Epithelial cell of umbilical artery (primary cell): ENCODE data around the gene WWTR1. TPM values are rescaled to one million over a fixed set of nuclear protein-coding genes. Genes with fewer than 3 reads are reported as not detected.

Experiments
- total RNA-seq: library from RNA; depleted of rRNA; stranded (reverse); fragments of >200 nt; gene quantifications from 2 replicates; pipeline ENCODE4 v1.2.3, GENCODE V29; 2014

Gene WWTR1
- 138 and 147 TPM in 2 replicates for total RNA-seq

GRCh38 chr3:149657926-149658743 lies at the start of gene WWTR1:
TSS of gene WWTR1 (minus strand) at chr3:149658025. CDS start at chr3:149657306, 719 bp downstream.

GRCh38 chr3:149474250-149474817 lies 183.5 kb downstream of the WWTR1 start, which contains the start of gene TM4SF4:
TSS of gene TM4SF4 (plus strand) at chr3:149474697. CDS start at chr3:149474878, 181 bp downstream.

Other genes with a start within 250 kb of the WWTR1 start
- not detected in 2 replicates for gene TM4SF4, start 183.3 kb downstream of the WWTR1 start, total RNA-seq
- gene COMMD2, start 94.5 kb upstream of the WWTR1 start, total RNA-seq, result 30.2 and 57.6 TPM in 2 replicates
- gene ANKUB1, start 134.5 kb upstream of the WWTR1 start, total RNA-seq, result 0.32 TPM in 1 of 2 replicates, not detected in the other
- gene RNF13, start 155.2 kb upstream of the WWTR1 start, total RNA-seq, result 41.3 and 64.3 TPM in 2 replicates